ENCODE measurements around the gene ULBP3.
"Not testable (repeated sequence)": the region's sequence is repeated elsewhere in the genome, so short reads cannot be mapped to it uniquely, and the experiment has no call there.

- not testable (repeated sequence) for TF ChIP-seq ZNF138 (CRISPR knock-in tag; conservative IDR thresholded peaks at IDR 0.05); HMGXB4 (CRISPR knock-in tag; IDR thresholded peaks at IDR 0.05); ATF3 (CRISPR knock-in tag; conservative IDR thresholded peaks at IDR 0.05); SP1 (CRISPR knock-in tag; conservative IDR thresholded peaks at IDR 0.05); ZBTB43 (CRISPR knock-in tag; IDR thresholded peaks at IDR 0.05); ZSCAN18 (CRISPR knock-in tag; IDR thresholded peaks at IDR 0.05); NFE2L1 (CRISPR knock-in tag; IDR thresholded peaks at IDR 0.05); ZNF232 (CRISPR knock-in tag; IDR thresholded peaks at IDR 0.05)
Observed at GRCh38 chr6:150015281-150016001, 53.5 kb downstream of the ULBP3 start.
